Measurements from ENCODE around the gene IFNK.

The IFNK gene

GRCh38 chr9:27528076-27528885 is 4.2 kb downstream of the IFNK start:
- no peaks in the 10 kb centered on the region for H3K36me3 ChIP-seq (ENCODE audit: control insufficient read depth in 2 of 2, insufficient read depth in 2 of 2, low read length in 2 of 2)
- peak overlapping the region; percentile 90 to 95 for H3K4me3 ChIP-seq (ENCODE audit: low read length in 2 of 2)
- H3K27ac ChIP-seq (ENCODE audit: low read depth in 2 of 2, low read length in 2 of 2), result peak overlapping the region; percentile 94 to 96
- no peaks in the 10 kb centered on the region for H3K9me3 ChIP-seq (ENCODE audit: control insufficient read depth in 2 of 2, low read length in 2 of 2)
- H3K27me3 ChIP-seq (ENCODE audit: control insufficient read depth in 2 of 2, insufficient read depth in 2 of 2, low read length in 2 of 2), result no peaks in the 10 kb centered on the region
- peaks cover 9 to 11% of the 10 kb centered on the region in 2 donors for H3K4me1 ChIP-seq (ENCODE audit: control insufficient read depth in 2 of 2, insufficient read depth in 2 of 2, low read length in 2 of 2)
- peak overlapping the region; percentile 95 to 97 for H3K9ac ChIP-seq (ENCODE audit: low read depth in 1 of 2, low read length in 2 of 2)

- Histone ChIP-seq H3K9me3 (ENCODE audit: control insufficient read depth in 2 of 2, low read length in 2 of 2) (no peaks in the 10 kb centered on the region), H3K4me1 (ENCODE audit: control insufficient read depth in 2 of 2, insufficient read depth in 2 of 2, low read length in 2 of 2) (peaks cover 9 to 11% of the 10 kb centered on the region in 2 donors), H3K27me3 (ENCODE audit: control insufficient read depth in 2 of 2, insufficient read depth in 2 of 2, low read length in 2 of 2) (no peaks in the 10 kb centered on the region), H3K36me3 (ENCODE audit: control insufficient read depth in 2 of 2, insufficient read depth in 2 of 2, low read length in 2 of 2) (no peaks in the 10 kb centered on the region), H3K9ac (ENCODE audit: low read depth in 1 of 2, low read length in 2 of 2) (peak overlapping the region; percentile 95 to 97), H3K4me3 (ENCODE audit: low read length in 2 of 2) (peak overlapping the region; percentile 90 to 95), H3K27ac (ENCODE audit: low read depth in 2 of 2, low read length in 2 of 2) (peak overlapping the region; percentile 94 to 96)
Measured at GRCh38 chr9:27528886-27529315, 4.8 kb downstream of the IFNK start.

- peak within 1 kb of the TSS; percentile 95 to 97 for H3K9ac ChIP-seq (ENCODE audit: low read depth in 1 of 2, low read length in 2 of 2)
- H3K4me3 ChIP-seq (ENCODE audit: low read length in 2 of 2), result peak within 1 kb of the TSS; percentile 90 to 95
- peak within 1 kb of the TSS; percentile 94 to 96 for H3K27ac ChIP-seq (ENCODE audit: low read depth in 2 of 2, low read length in 2 of 2)
- H3K9me3 ChIP-seq (ENCODE audit: control insufficient read depth in 2 of 2, low read length in 2 of 2), result no peaks in the 10 kb centered on the region
- no peaks in the 10 kb centered on the region for H3K36me3 ChIP-seq (ENCODE audit: control insufficient read depth in 2 of 2, insufficient read depth in 2 of 2, low read length in 2 of 2)
- peaks cover 9 to 11% of the 10 kb centered on the region in 2 donors for H3K4me1 ChIP-seq (ENCODE audit: control insufficient read depth in 2 of 2, insufficient read depth in 2 of 2, low read length in 2 of 2)
- no peaks in the 10 kb centered on the region for H3K27me3 ChIP-seq (ENCODE audit: control insufficient read depth in 2 of 2, insufficient read depth in 2 of 2, low read length in 2 of 2)
Measured at GRCh38 chr9:27529316-27530278, 5.5 kb downstream of the IFNK start, which contains the start of gene MOB3B. TSS of gene MOB3B (minus strand) at chr9:27529814. CDS start at chr9:27455550, 74,264 bp downstream.

GRCh38 chr9:27530915-27531755 is 7.0 kb downstream of the IFNK start:
- no peaks in the 10 kb centered on the region for H3K36me3 ChIP-seq (ENCODE audit: control insufficient read depth in 2 of 2, insufficient read depth in 2 of 2, low read length in 2 of 2)
- H3K27ac ChIP-seq (ENCODE audit: low read depth in 2 of 2, low read length in 2 of 2), result no peak overlapping the region
- no peak overlapping the region for H3K9ac ChIP-seq (ENCODE audit: low read depth in 1 of 2, low read length in 2 of 2)
- peaks cover 9 to 11% of the 10 kb centered on the region in 2 donors for H3K4me1 ChIP-seq (ENCODE audit: control insufficient read depth in 2 of 2, insufficient read depth in 2 of 2, low read length in 2 of 2)
- H3K4me3 ChIP-seq (ENCODE audit: low read length in 2 of 2), result no peak overlapping the region
- no peaks in the 10 kb centered on the region for H3K9me3 ChIP-seq (ENCODE audit: control insufficient read depth in 2 of 2, low read length in 2 of 2)
- no peaks in the 10 kb centered on the region for H3K27me3 ChIP-seq (ENCODE audit: control insufficient read depth in 2 of 2, insufficient read depth in 2 of 2, low read length in 2 of 2)

- H3K36me3 ChIP-seq (ENCODE audit: control insufficient read depth in 2 of 2, insufficient read depth in 2 of 2, low read length in 2 of 2), result no peaks in the 10 kb centered on the region
- no peak overlapping the region for H3K27ac ChIP-seq (ENCODE audit: low read depth in 2 of 2, low read length in 2 of 2)
- H3K9ac ChIP-seq (ENCODE audit: low read depth in 1 of 2, low read length in 2 of 2), result no peak overlapping the region
- H3K9me3 ChIP-seq (ENCODE audit: control insufficient read depth in 2 of 2, low read length in 2 of 2), result no peaks in the 10 kb centered on the region
- H3K4me1 ChIP-seq (ENCODE audit: control insufficient read depth in 2 of 2, insufficient read depth in 2 of 2, low read length in 2 of 2), result peaks cover 9 to 11% of the 10 kb centered on the region in 2 donors
- H3K27me3 ChIP-seq (ENCODE audit: control insufficient read depth in 2 of 2, insufficient read depth in 2 of 2, low read length in 2 of 2), result no peaks in the 10 kb centered on the region
- no peak overlapping the region for H3K4me3 ChIP-seq (ENCODE audit: low read length in 2 of 2)
Measured at GRCh38 chr9:27532046-27532445, 8.0 kb downstream of the IFNK start.

GRCh38 chr9:27533311-27533710 is 9.2 kb downstream of the IFNK start:
- H3K4me3 ChIP-seq (ENCODE audit: low read length in 2 of 2), result no peak overlapping the region
- H3K27me3 ChIP-seq (ENCODE audit: control insufficient read depth in 2 of 2, insufficient read depth in 2 of 2, low read length in 2 of 2), result no peaks in the 10 kb centered on the region
- no peak overlapping the region for H3K27ac ChIP-seq (ENCODE audit: low read depth in 2 of 2, low read length in 2 of 2)
- H3K36me3 ChIP-seq (ENCODE audit: control insufficient read depth in 2 of 2, insufficient read depth in 2 of 2, low read length in 2 of 2), result no peaks in the 10 kb centered on the region
- peaks cover 0 to 5% of the 10 kb centered on the region in 2 donors for H3K4me1 ChIP-seq (ENCODE audit: control insufficient read depth in 2 of 2, insufficient read depth in 2 of 2, low read length in 2 of 2)
- no peak overlapping the region for H3K9ac ChIP-seq (ENCODE audit: low read depth in 1 of 2, low read length in 2 of 2)
- H3K9me3 ChIP-seq (ENCODE audit: control insufficient read depth in 2 of 2, low read length in 2 of 2), result no peaks in the 10 kb centered on the region

GRCh38 chr9:27534131-27534530 is 10.0 kb downstream of the IFNK start:
- Histone ChIP-seq H3K9ac (ENCODE audit: low read depth in 1 of 2, low read length in 2 of 2) (no peak overlapping the region), H3K36me3 (ENCODE audit: control insufficient read depth in 2 of 2, insufficient read depth in 2 of 2, low read length in 2 of 2) (no peaks in the 10 kb centered on the region), H3K4me3 (ENCODE audit: low read length in 2 of 2) (no peak overlapping the region), H3K27me3 (ENCODE audit: control insufficient read depth in 2 of 2, insufficient read depth in 2 of 2, low read length in 2 of 2) (no peaks in the 10 kb centered on the region), H3K27ac (ENCODE audit: low read depth in 2 of 2, low read length in 2 of 2) (peak overlapping the region in 1 of 2 donors; percentile 6), H3K4me1 (ENCODE audit: control insufficient read depth in 2 of 2, insufficient read depth in 2 of 2, low read length in 2 of 2) (peaks cover 0 to 9% of the 10 kb centered on the region in 2 donors), H3K9me3 (ENCODE audit: control insufficient read depth in 2 of 2, low read length in 2 of 2) (no peaks in the 10 kb centered on the region)

- H3K4me1 ChIP-seq (ENCODE audit: control insufficient read depth in 2 of 2, insufficient read depth in 2 of 2, low read length in 2 of 2), result peaks cover 0 to 11% of the 10 kb centered on the region in 2 donors
- no peak overlapping the region for H3K9ac ChIP-seq (ENCODE audit: low read depth in 1 of 2, low read length in 2 of 2)
- no peak overlapping the region for H3K4me3 ChIP-seq (ENCODE audit: low read length in 2 of 2)
- H3K27ac ChIP-seq (ENCODE audit: low read depth in 2 of 2, low read length in 2 of 2), result peak overlapping the region; percentile 6 to 21
- H3K9me3 ChIP-seq (ENCODE audit: control insufficient read depth in 2 of 2, low read length in 2 of 2), result no peaks in the 10 kb centered on the region
- H3K36me3 ChIP-seq (ENCODE audit: control insufficient read depth in 2 of 2, insufficient read depth in 2 of 2, low read length in 2 of 2), result no peaks in the 10 kb centered on the region
- no peaks in the 10 kb centered on the region for H3K27me3 ChIP-seq (ENCODE audit: control insufficient read depth in 2 of 2, insufficient read depth in 2 of 2, low read length in 2 of 2)
Measured at GRCh38 chr9:27534658-27535209, 10.6 kb downstream of the IFNK start.

- Histone ChIP-seq H3K9ac (ENCODE audit: low read depth in 1 of 2, low read length in 2 of 2) (no peak overlapping the region), H3K27ac (ENCODE audit: low read depth in 2 of 2, low read length in 2 of 2) (no peak overlapping the region), H3K36me3 (ENCODE audit: control insufficient read depth in 2 of 2, insufficient read depth in 2 of 2, low read length in 2 of 2) (no peaks in the 10 kb centered on the region), H3K9me3 (ENCODE audit: control insufficient read depth in 2 of 2, low read length in 2 of 2) (no peaks in the 10 kb centered on the region), H3K27me3 (ENCODE audit: control insufficient read depth in 2 of 2, insufficient read depth in 2 of 2, low read length in 2 of 2) (no peaks in the 10 kb centered on the region), H3K4me1 (ENCODE audit: control insufficient read depth in 2 of 2, insufficient read depth in 2 of 2, low read length in 2 of 2) (peaks cover 0 to 7% of the 10 kb centered on the region in 2 donors), H3K4me3 (ENCODE audit: low read length in 2 of 2) (no peak overlapping the region)
Measured at GRCh38 chr9:27535701-27536118, 11.6 kb downstream of the IFNK start.
